Measurements from ENCODE around the gene PARD6G. TPM values are rescaled to one million over a fixed set of nuclear protein-coding genes. Genes with fewer than 3 reads are reported as not detected.

The PARD6G gene
- total and polyA plus RNA-seq, 2 experiments from 2014 or later = 8.2 to 11.8 TPM

GRCh38 chr18:80132180-80132812 lies 115.0 kb downstream of the PARD6G start:
- Histone ChIP-seq H3K36me3 (replicated peaks; ENCODE audit: insufficient read depth, low read depth) (no peaks in the 10 kb centered on the region), H3K4me3 (no peak overlapping the region), H3K9me2 (replicated peaks; ENCODE audit: insufficient read depth) (no peaks in the 10 kb centered on the region), H3K79me2 (peaks cover 57% of the 10 kb centered on the region), H3K4me1 (ENCODE audit: insufficient read depth) (no peaks in the 10 kb centered on the region), H3K9me3 (ENCODE audit: low read depth) (no peaks in the 10 kb centered on the region), H2AFZ (no peak overlapping the region), H3K4me2 (no peak overlapping the region), H3K27me3 (no peaks in the 10 kb centered on the region), H4K20me1 (ENCODE audit: insufficient read depth, poor library complexity, severe bottlenecking) (peaks cover 5% of the 10 kb centered on the region), H3K27ac (no peak overlapping the region)
- TF ChIP-seq EZH2phosphoT487 (IDR thresholded peaks at IDR 0.05; ENCODE audit: low read depth, severe bottlenecking, unreplicated experiment) (no peak), EZH2 (IDR thresholded peaks at IDR 0.05; ENCODE audit: borderline replicate concordance) (no peak)
- TF ChIP-seq, protein P1, sequence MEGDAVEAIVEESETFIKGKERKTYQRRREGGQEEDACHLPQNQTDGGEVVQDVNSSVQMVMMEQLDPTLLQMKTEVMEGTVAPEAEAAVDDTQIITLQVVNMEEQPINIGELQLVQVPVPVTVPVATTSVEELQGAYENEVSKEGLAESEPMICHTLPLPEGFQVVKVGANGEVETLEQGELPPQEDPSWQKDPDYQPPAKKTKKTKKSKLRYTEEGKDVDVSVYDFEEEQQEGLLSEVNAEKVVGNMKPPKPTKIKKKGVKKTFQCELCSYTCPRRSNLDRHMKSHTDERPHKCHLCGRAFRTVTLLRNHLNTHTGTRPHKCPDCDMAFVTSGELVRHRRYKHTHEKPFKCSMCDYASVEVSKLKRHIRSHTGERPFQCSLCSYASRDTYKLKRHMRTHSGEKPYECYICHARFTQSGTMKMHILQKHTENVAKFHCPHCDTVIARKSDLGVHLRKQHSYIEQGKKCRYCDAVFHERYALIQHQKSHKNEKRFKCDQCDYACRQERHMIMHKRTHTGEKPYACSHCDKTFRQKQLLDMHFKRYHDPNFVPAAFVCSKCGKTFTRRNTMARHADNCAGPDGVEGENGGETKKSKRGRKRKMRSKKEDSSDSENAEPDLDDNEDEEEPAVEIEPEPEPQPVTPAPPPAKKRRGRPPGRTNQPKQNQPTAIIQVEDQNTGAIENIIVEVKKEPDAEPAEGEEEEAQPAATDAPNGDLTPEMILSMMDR (IDR thresholded peaks at IDR 0.05; ENCODE audit: poor library complexity) = no peak
- WGBS (ENCODE audit: low lambda C conversion rate, missing lambda C conversion rate) = 86% methylated on average over 3 of the region's 3 CpGs
- DNase-seq (ENCODE audit: low spot score) = no peak

- no peak for TF ChIP-seq EZH2 (IDR thresholded peaks at IDR 0.05; ENCODE audit: borderline replicate concordance)
- TF ChIP-seq, protein P1 (IDR thresholded peaks at IDR 0.05; ENCODE audit: poor library complexity) = no peak
- no peak for TF ChIP-seq EZH2phosphoT487 (IDR thresholded peaks at IDR 0.05; ENCODE audit: low read depth, severe bottlenecking, unreplicated experiment)
- WGBS (ENCODE audit: low lambda C conversion rate, missing lambda C conversion rate) = 77% methylated on average over 5 of the region's 5 CpGs
- Histone ChIP-seq H2AFZ (no peak overlapping the region), H3K79me2 (peaks cover 75% of the 10 kb centered on the region), H3K27ac (no peak overlapping the region), H3K9me3 (ENCODE audit: low read depth) (no peaks in the 10 kb centered on the region), H3K4me3 (no peak overlapping the region), H4K20me1 (ENCODE audit: insufficient read depth, poor library complexity, severe bottlenecking) (peaks cover 19% of the 10 kb centered on the region), H3K4me1 (ENCODE audit: insufficient read depth) (no peaks in the 10 kb centered on the region), H3K4me2 (no peak overlapping the region), H3K36me3 (replicated peaks; ENCODE audit: insufficient read depth, low read depth) (no peaks in the 10 kb centered on the region), H3K27me3 (no peaks in the 10 kb centered on the region), H3K9me2 (replicated peaks; ENCODE audit: insufficient read depth) (no peaks in the 10 kb centered on the region)
- no peak for DNase-seq (ENCODE audit: low spot score)
Observed at GRCh38 chr18:80130555-80130954, 116.8 kb downstream of the PARD6G start.

GRCh38 chr18:80129672-80130367 lies 117.5 kb downstream of the PARD6G start:
- Histone ChIP-seq H3K4me1 (ENCODE audit: insufficient read depth) (no peaks in the 10 kb centered on the region), H4K20me1 (ENCODE audit: insufficient read depth, poor library complexity, severe bottlenecking) (peaks cover 19% of the 10 kb centered on the region), H3K27ac (no peak overlapping the region), H3K4me2 (no peak overlapping the region), H3K4me3 (no peak overlapping the region), H2AFZ (no peak overlapping the region), H3K27me3 (no peaks in the 10 kb centered on the region), H3K36me3 (replicated peaks; ENCODE audit: insufficient read depth, low read depth) (no peaks in the 10 kb centered on the region), H3K79me2 (peaks cover 82% of the 10 kb centered on the region), H3K9me2 (replicated peaks; ENCODE audit: insufficient read depth) (no peaks in the 10 kb centered on the region), H3K9me3 (ENCODE audit: low read depth) (no peaks in the 10 kb centered on the region)
- no peak for TF ChIP-seq EZH2phosphoT487 (IDR thresholded peaks at IDR 0.05; ENCODE audit: low read depth, severe bottlenecking, unreplicated experiment)
- TF ChIP-seq, protein P1 (IDR thresholded peaks at IDR 0.05; ENCODE audit: poor library complexity) = no peak
- no peak for TF ChIP-seq EZH2 (IDR thresholded peaks at IDR 0.05; ENCODE audit: borderline replicate concordance)
- DNase-seq (ENCODE audit: low spot score) = no peak
- 92% methylated on average over 7 of the region's 7 CpGs for WGBS (ENCODE audit: low lambda C conversion rate, missing lambda C conversion rate)
